IPS DF 6.9 (cell line): ENCODE data around the gene PCID2.

Experiments used
- DNase-seq: peaks from one replicate; pipeline ENCODE4 v3.0.0-alpha.2; 2013; ENCODE audit warnings: low read depth, low spot score
- H3K27ac ChIP-seq: one replicate; pipeline ENCODE4 v1.5.1; 2013; ENCODE audit warnings: low read length, control low read depth
- H3K27me3 ChIP-seq: 2 replicates; pipeline ENCODE4 v1.6.1; 2013; ENCODE audit warnings: mild to moderate bottlenecking, low read length; ENCODE audit not compliant: control insufficient read depth, insufficient read depth
- H3K36me3 ChIP-seq: 2 replicates; pipeline ENCODE4 v1.6.1; 2013; ENCODE audit warnings: low read length; ENCODE audit not compliant: control insufficient read depth, insufficient read depth
- H3K4me1 ChIP-seq: 2 replicates; pipeline ENCODE4 v1.6.1; 2013; ENCODE audit warnings: low read length; ENCODE audit not compliant: control insufficient read depth, insufficient read depth
- H3K4me3 ChIP-seq: 2 replicates; pipeline ENCODE4 v1.5.1; 2013; ENCODE audit warnings: mild to moderate bottlenecking, low read length
- H3K9me3 ChIP-seq: 2 replicates; pipeline ENCODE4 v1.6.1; 2013; ENCODE audit warnings: low read length, inconsistent platforms; ENCODE audit not compliant: control insufficient read depth, insufficient read depth
- WGBS: extraction: QIAGEN DNeasy Blood & Tissue Kit; methylation state at CpG from one replicate; pipeline ENCODE4 v1.1.7; 2013; ENCODE audit warnings: mixed read lengths, missing lambda C conversion rate; ENCODE audit not compliant: insufficient read length, insufficient coverage; 5-methylcytosine and 5-hydroxymethylcytosine counted together

The PCID2 gene

GRCh38 chr13:113140677-113141600 is 67.5 kb downstream of the PCID2 start:
- Histone ChIP-seq H3K36me3 (no peaks in the 10 kb centered on the region; the same call in 1 of the 2 replicates), H3K27ac (no peak overlapping the region), H3K27me3 (no peaks in the 10 kb centered on the region), H3K9me3 (no peaks in the 10 kb centered on the region), H3K4me1 (0 out of 2 replicates have a peak, but pooled peaks cover 3% of the 10 kb centered on the region), H3K4me3 (no peak overlapping the region)
- WGBS = no CpG with 5 or more reads among the region's 26 CpGs
- no peak for DNase-seq

- Histone ChIP-seq H3K27ac (no peak overlapping the region), H3K36me3 (no peaks in the 10 kb centered on the region; the same call in 1 of the 2 replicates), H3K4me1 (0 out of 2 replicates have a peak, but pooled peaks cover 3% of the 10 kb centered on the region), H3K27me3 (no peaks in the 10 kb centered on the region), H3K4me3 (no peak overlapping the region), H3K9me3 (no peaks in the 10 kb centered on the region)
- DNase-seq = no peak
- no CpG with 5 or more reads among the region's 5 CpGs for WGBS
Observed at GRCh38 chr13:113139577-113139976, 68.9 kb downstream of the PCID2 start.

DNA sequence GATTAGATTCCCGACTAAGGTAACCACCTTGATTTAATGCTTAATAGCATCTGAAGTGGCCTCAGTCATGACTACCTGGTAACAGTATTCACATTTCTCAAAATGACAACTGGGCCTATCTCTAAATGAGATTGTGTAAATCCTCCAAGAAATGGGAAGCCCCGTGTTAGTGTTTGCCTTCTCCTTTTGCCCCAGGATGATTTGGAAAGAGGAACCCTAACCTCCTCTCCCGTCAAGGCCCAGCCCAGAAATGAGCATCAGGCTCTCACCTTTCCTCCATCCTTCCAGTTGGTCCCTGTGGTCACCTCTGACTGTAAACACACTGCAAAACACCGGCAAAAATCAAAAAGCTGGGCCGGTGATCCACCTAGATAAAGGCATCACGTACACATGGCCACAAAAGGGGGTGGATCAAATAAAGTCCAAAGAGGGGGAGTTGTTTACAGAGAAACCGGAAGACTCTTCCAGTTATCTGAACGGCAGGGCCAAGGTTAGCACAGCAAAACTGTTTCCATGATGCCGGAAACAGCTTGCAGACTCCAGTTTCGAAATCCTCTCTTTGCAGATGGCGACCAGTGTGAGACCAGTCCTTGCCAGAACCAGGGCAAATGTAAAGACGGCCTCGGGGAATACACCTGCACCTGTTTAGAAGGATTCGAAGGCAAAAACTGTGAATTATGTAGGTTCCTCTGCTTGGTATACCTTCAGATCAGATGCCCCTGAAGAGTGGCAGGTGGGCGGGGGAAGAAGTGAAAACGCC is 69.5 kb downstream of the PCID2 start:
- Histone ChIP-seq H3K9me3 (no peaks in the 10 kb centered on the region), H3K27ac (no peak overlapping the region), H3K4me1 (0 out of 2 replicates have a peak, but pooled peaks cover 3% of the 10 kb centered on the region), H3K36me3 (no peaks in the 10 kb centered on the region; the same call in 1 of the 2 replicates), H3K27me3 (no peaks in the 10 kb centered on the region), H3K4me3 (no peak overlapping the region)
- WGBS = no CpG with 5 or more reads among the region's 16 CpGs
- DNase-seq = no peak

DNA sequence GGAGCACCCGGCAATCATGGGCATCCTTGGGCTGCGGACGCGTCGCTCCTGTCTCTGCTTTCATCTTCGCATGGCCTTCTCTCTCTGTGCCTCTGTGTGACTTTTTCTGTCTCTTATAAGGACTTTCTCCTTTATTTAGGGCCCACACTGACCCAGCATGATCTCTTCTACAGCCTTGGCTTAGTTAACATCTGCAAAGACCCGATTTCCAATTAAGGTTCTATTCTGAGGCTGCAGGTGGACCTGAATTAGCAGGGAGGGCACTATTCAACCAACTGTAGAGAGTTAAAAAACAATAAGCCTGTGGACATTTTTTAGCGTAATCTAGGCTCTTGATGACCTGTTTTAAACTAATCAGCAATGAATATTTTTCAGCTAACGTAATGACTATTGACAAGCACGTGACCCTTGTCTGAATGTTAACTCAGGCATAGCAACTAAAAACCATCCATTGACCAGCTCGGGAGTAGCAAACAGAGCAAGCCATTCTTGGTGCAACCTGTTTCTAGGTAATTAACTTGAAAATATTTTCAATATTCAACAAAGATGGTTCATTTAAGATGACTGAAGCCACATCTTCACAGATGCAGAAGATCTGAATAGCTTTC is 70.7 kb downstream of the PCID2 start:
- Histone ChIP-seq H3K4me3 (no peak overlapping the region), H3K9me3 (no peaks in the 10 kb centered on the region), H3K27ac (no peak overlapping the region), H3K4me1 (0 out of 2 replicates have a peak, but pooled peaks cover 2% of the 10 kb centered on the region), H3K36me3 (no peaks in the 10 kb centered on the region), H3K27me3 (no peaks in the 10 kb centered on the region)
- no CpG with 5 or more reads among the region's 11 CpGs for WGBS
- no peak for DNase-seq

- DNase-seq = no peak
- Histone ChIP-seq H3K27me3 (no peaks in the 10 kb centered on the region), H3K27ac (no peak overlapping the region)
Observed at GRCh38 chr13:113135281-113135760, 73.1 kb downstream of the PCID2 start.

GRCh38 chr13:113129921-113130750 is 78.3 kb downstream of the PCID2 start:
- Histone ChIP-seq H3K36me3 (no peaks in the 10 kb centered on the region; the same call in 1 of the 2 replicates), H3K27ac (no peak overlapping the region), H3K4me3 (no peak overlapping the region), H3K27me3 (no peaks in the 10 kb centered on the region), H3K9me3 (no peaks in the 10 kb centered on the region), H3K4me1 (peaks cover 3% of the 10 kb centered on the region; the same call in 1 of the 2 replicates)
- DNase-seq = no peak
- no CpG with 5 or more reads among the region's 60 CpGs for WGBS

More at GRCh38 chr13:113135281-113135760, 73.1 kb downstream of the PCID2 start:
- H3K9me3 ChIP-seq = no peaks in the 10 kb centered on the region
- H3K4me3 ChIP-seq = no peak overlapping the region
- 0 out of 2 replicates have a peak, but pooled peaks cover 2% of the 10 kb centered on the region for H3K4me1 ChIP-seq
- WGBS = no CpG with 5 or more reads among the region's 2 CpGs
- no peaks in the 10 kb centered on the region for H3K36me3 ChIP-seq

DNA sequence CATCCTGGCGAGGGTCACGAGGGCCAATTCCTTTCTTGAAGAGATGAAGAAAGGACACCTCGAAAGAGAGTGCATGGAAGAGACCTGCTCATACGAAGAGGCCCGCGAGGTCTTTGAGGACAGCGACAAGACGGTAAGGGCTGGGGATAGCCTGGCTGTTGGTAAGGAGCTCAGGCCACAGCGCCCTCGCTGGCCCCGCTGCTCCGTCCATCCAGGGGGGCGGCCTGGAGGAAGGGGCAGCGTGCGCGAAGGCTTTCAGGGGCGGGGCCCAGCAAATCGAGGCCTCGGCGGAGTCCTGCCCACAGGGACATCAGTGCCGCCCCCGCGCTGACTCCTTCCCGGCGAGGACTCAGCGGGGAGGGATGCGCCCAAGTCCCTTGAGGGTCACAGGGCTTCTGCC is 79.0 kb downstream of the PCID2 start:
- no CpG with 5 or more reads among the region's 27 CpGs for WGBS

More for the DNA sequence above, 79.0 kb downstream of the PCID2 start:
- Histone ChIP-seq H3K27ac (no peak overlapping the region), H3K4me1 (peaks cover 3% of the 10 kb centered on the region; the same call in 1 of the 2 replicates), H3K9me3 (no peaks in the 10 kb centered on the region), H3K27me3 (no peaks in the 10 kb centered on the region), H3K4me3 (no peak overlapping the region), H3K36me3 (no peaks in the 10 kb centered on the region; the same call in 1 of the 2 replicates)
- DNase-seq = no peak
